Measurements from ENCODE around the gene GNAQ.

DNA sequence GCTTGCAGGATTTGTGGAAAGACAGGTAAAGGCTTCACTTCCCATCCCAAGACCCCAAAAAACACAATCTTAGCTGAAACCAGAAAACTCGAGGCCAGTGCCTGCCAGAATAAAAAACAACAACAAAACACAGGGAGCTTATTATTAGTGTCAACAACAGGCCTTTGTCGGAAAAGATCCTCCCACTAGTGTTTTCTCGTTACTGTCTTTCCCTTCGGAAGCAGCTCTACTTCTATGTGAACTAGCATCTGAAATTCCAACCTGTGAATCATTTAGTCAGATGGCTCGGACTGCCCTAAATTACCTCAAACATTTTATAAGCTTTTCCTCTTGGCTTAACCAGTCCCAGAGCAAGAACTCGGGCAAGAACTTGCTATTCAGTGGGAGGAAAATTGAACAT lies 261.3 kb downstream of the GNAQ start:
- TF ChIP-seq GATA2 (IDR thresholded peaks at IDR 0.05; ENCODE audit: low read depth, low read length) = no peak
- no peak for TF ChIP-seq GATA3 (IDR thresholded peaks at IDR 0.05; ENCODE audit: low read depth, low read length)

Measured in SH-SY5Y (cell line).